Hepatocyte (in vitro differentiated cells): Measurements from ENCODE around the gene PLSCR3.

ENCODE experiments used
- CTCF ChIP-seq: fragments of 200-600 bp; sonication (generic); IDR thresholded peaks from 2 replicates; pipeline ENCODE4 v1.5.1; 2016; ENCODE audit warnings: antibody characterized with exemption, mild to moderate bottlenecking; ENCODE audit not compliant: poor library complexity
- EZH2 ChIP-seq: fragments of 200-600 bp; sonication (generic); IDR thresholded peaks from 2 replicates; pipeline ENCODE4 v1.6.1; 2016; ENCODE audit warnings: antibody characterized with exemption, mild to moderate bottlenecking, borderline replicate concordance
- EZH2phosphoT487 ChIP-seq: fragments of 200-600 bp; sonication (generic); IDR thresholded peaks from one replicate; pipeline ENCODE4 v1.6.1; 2018; ENCODE audit warnings: antibody characterized with exemption, mild to moderate bottlenecking, low read depth, moderate library complexity; ENCODE audit not compliant: unreplicated experiment, severe bottlenecking

GRCh38 chr17:7374353-7374752 is 20.0 kb downstream of the PLSCR3 start:
- TF ChIP-seq EZH2phosphoT487 (no peak), CTCF (no peak), EZH2 (no peak)
